Measurements from ENCODE around the gene PITPNC1. TPM values are rescaled to one million over a fixed set of nuclear protein-coding genes. Genes with fewer than 3 reads are reported as not detected.
"Not testable (repeated sequence)": the region's sequence is repeated elsewhere in the genome, so short reads cannot be mapped to it uniquely, and the experiment has no call there.

Gene PITPNC1
- 39.7 TPM for total RNA-seq (ENCODE audit: unreplicated experiment)
- long read RNA-seq, partial matches to known transcripts = 14 of 16 reads
- long read RNA-seq, other reads (novel, unspliced or antisense) = 2 of 16 reads

- Mint-ChIP-seq H3K4me1 (ENCODE audit: unreplicated experiment) (peaks cover 31% of the 10 kb centered on the region), H3K4me3 (ENCODE audit: unreplicated experiment) (peak within 1 kb of the TSS; percentile 95), H3K27ac (ENCODE audit: unreplicated experiment) (peak within 1 kb of the TSS; percentile 93), H3K9me3 (ENCODE audit: unreplicated experiment) (no peaks in the 10 kb centered on the region), H3K36me3 (ENCODE audit: low read depth, unreplicated experiment) (peaks cover 9% of the 10 kb centered on the region), H3K27me3 (ENCODE audit: unreplicated experiment) (peaks cover 12% of the 10 kb centered on the region)
- peak; percentile 83 for DNase-seq (ENCODE audit: low spot score)
- TF ChIP-seq, protein P1, sequence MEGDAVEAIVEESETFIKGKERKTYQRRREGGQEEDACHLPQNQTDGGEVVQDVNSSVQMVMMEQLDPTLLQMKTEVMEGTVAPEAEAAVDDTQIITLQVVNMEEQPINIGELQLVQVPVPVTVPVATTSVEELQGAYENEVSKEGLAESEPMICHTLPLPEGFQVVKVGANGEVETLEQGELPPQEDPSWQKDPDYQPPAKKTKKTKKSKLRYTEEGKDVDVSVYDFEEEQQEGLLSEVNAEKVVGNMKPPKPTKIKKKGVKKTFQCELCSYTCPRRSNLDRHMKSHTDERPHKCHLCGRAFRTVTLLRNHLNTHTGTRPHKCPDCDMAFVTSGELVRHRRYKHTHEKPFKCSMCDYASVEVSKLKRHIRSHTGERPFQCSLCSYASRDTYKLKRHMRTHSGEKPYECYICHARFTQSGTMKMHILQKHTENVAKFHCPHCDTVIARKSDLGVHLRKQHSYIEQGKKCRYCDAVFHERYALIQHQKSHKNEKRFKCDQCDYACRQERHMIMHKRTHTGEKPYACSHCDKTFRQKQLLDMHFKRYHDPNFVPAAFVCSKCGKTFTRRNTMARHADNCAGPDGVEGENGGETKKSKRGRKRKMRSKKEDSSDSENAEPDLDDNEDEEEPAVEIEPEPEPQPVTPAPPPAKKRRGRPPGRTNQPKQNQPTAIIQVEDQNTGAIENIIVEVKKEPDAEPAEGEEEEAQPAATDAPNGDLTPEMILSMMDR (IDR thresholded peaks at IDR 0.05; ENCODE audit: unreplicated experiment) = no peak
Observed at GRCh38 chr17:67376737-67377487, at the start of gene PITPNC1. Gene PITPNC1, plus strand, starts transcription at chr17:67377281.

- TF ChIP-seq, protein P1 (IDR thresholded peaks at IDR 0.05; ENCODE audit: unreplicated experiment) = no peak
- peaks cover 6% of the 10 kb centered on the region for H3K36me3 Mint-ChIP-seq (ENCODE audit: low read depth, unreplicated experiment)
- no peak overlapping the region for H3K4me3 Mint-ChIP-seq (ENCODE audit: unreplicated experiment)
- H3K27me3 Mint-ChIP-seq (ENCODE audit: unreplicated experiment) = no peaks in the 10 kb centered on the region
- H3K4me1 Mint-ChIP-seq (ENCODE audit: unreplicated experiment) = no peaks in the 10 kb centered on the region
- no peaks in the 10 kb centered on the region for H3K9me3 Mint-ChIP-seq (ENCODE audit: unreplicated experiment)
- DNase-seq (ENCODE audit: low spot score) = no peak
- H3K27ac Mint-ChIP-seq (ENCODE audit: unreplicated experiment) = no peak overlapping the region
Observed at GRCh38 chr17:67328026-67328425, 49.1 kb upstream of the PITPNC1 start.

- DNase-seq (ENCODE audit: low spot score); H3K4me3 Mint-ChIP-seq (ENCODE audit: unreplicated experiment): not testable (repeated sequence)
Observed at GRCh38 chr17:67331381-67332161, 45.5 kb upstream of the PITPNC1 start.

DNA sequence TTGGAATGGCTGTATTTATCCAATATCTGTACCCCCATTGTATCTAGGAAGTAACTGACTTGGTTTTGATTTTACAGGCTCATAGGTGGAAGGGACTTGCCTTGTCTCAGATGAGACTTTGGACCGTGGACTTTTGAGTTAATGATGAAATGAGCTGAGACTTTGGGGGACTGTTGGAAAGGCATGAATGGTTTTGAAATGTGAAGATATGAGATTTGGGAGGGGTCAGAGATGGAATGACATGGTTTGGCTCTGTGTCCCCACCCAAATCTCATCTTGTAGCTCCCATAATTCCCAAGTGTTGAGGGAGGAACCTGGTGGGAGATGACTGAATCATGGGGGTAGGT is 44.9 kb upstream of the PITPNC1 start:
- not testable (repeated sequence) for H3K36me3 Mint-ChIP-seq (ENCODE audit: low read depth, unreplicated experiment); H3K27ac Mint-ChIP-seq (ENCODE audit: unreplicated experiment); H3K4me1 Mint-ChIP-seq (ENCODE audit: unreplicated experiment); DNase-seq (ENCODE audit: low spot score); H3K9me3 Mint-ChIP-seq (ENCODE audit: unreplicated experiment); H3K4me3 Mint-ChIP-seq (ENCODE audit: unreplicated experiment); H3K27me3 Mint-ChIP-seq (ENCODE audit: unreplicated experiment)

More at GRCh38 chr17:67331381-67332161, 45.5 kb upstream of the PITPNC1 start:
- H3K27me3 Mint-ChIP-seq (ENCODE audit: unreplicated experiment); H3K9me3 Mint-ChIP-seq (ENCODE audit: unreplicated experiment); H3K36me3 Mint-ChIP-seq (ENCODE audit: low read depth, unreplicated experiment); H3K27ac Mint-ChIP-seq (ENCODE audit: unreplicated experiment); H3K4me1 Mint-ChIP-seq (ENCODE audit: unreplicated experiment): not testable (repeated sequence)

- H3K9me3 Mint-ChIP-seq (ENCODE audit: unreplicated experiment) = no peaks in the 10 kb centered on the region
- H3K27ac Mint-ChIP-seq (ENCODE audit: unreplicated experiment) = no peak overlapping the region
- no peak overlapping the region for H3K4me3 Mint-ChIP-seq (ENCODE audit: unreplicated experiment)
- DNase-seq (ENCODE audit: low spot score) = no peak
- no peaks in the 10 kb centered on the region for H3K27me3 Mint-ChIP-seq (ENCODE audit: unreplicated experiment)
- H3K4me1 Mint-ChIP-seq (ENCODE audit: unreplicated experiment) = no peaks in the 10 kb centered on the region
- H3K36me3 Mint-ChIP-seq (ENCODE audit: low read depth, unreplicated experiment) = no peaks in the 10 kb centered on the region
- TF ChIP-seq, protein P1 (IDR thresholded peaks at IDR 0.05; ENCODE audit: unreplicated experiment) = no peak
Observed at GRCh38 chr17:67335245-67335835, 41.7 kb upstream of the PITPNC1 start.
